ENCODE measurements around the gene NKIRAS1.
"Not testable (repeated sequence)": the region's sequence is repeated elsewhere in the genome, so short reads cannot be mapped to it uniquely, and the experiment has no call there.

NKIRAS1 gene

DNA sequence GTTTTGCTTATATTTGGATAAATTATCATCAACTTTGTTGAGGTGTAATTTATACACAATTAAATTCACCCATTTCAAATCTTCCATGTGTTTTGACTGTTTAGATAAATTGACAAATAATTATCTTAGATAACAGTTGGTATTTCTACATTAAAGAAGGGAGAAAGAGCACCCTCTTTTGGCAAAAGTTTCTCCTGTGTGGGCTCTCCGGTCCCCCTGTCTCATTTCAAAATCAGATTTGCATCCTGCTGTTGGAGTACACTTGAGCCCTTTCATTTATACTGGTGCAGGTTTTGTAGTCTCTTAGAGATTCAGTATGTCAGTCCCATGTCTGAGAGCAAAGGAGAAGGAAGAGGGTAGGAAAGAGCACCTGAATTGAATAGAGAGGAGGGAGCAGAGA is 49.4 kb downstream of the NKIRAS1 start:
- no peak for DNase-seq

DNA sequence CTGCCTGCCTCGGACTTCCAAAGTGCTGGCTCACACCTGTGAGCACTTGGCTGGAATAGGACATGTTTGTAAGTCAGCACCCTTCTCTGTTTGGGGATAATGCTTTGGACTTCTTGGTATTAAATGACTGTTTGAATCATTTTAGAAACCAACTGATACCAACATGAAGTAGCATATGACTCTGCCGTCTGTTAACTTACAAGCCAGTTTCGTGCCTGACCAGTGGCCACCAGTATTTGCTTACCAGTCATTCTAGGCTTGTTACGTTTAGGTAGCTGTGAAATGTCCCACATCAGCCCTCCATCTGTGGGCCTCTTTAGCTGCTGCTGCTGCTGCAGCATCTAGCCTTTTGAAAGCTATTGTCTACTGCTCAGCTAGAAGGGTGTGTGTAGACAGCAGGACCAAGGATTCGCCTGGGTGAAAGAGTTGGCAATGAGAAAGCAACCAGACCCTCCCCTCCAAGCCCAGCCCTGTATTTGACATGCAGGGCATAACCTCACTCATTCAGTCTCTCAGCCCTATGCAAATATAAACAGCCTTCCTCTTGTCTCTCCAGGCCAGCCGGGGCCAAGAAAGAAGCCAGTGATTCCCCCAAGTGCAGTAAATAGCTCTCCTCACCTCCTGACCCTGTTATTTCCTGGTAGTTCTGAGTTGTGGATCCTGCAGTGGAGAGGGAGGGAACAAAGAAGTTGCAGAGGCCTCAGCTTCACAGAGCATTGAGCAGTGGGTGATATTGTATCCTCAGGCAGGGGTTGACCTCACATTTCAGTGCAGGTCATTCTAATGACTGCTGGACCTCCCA is 51.0 kb downstream of the NKIRAS1 start:
- no peak for DNase-seq

GRCh38 chr3:23864931-23865330 is 51.9 kb downstream of the NKIRAS1 start:
- no peak for DNase-seq

GRCh38 chr3:23863060-23863459 is 53.7 kb downstream of the NKIRAS1 start:
- no peak for DNase-seq

GRCh38 chr3:23861689-23862088 is 55.1 kb downstream of the NKIRAS1 start:
- DNase-seq, result no peak

DNA sequence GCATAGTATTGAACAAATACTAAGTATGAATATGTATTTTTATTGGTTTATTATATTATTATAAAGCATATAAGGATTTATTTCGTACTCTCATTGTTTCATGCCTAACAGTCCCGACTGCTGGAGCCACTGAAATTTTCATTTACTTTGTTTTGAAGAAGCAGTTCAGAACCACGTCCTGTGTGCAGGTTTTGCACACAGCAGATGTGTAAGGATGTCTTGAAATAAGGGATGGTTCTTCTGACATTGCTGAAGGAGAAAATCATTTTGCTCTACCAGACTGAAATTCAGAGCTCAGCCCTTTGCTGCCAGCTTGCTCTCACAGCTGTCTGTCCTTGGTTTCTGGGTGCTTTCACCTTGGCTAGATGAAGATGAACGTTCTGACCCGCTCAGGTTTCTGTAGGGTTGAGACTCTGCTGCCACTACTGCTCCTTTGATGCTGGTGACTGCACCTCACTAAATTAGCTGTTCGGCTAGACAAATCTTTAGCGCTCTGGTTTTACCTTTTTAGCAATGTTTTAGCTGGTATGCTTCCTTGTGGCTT is 56.9 kb downstream of the NKIRAS1 start:
- DNase-seq, result no peak

DNA sequence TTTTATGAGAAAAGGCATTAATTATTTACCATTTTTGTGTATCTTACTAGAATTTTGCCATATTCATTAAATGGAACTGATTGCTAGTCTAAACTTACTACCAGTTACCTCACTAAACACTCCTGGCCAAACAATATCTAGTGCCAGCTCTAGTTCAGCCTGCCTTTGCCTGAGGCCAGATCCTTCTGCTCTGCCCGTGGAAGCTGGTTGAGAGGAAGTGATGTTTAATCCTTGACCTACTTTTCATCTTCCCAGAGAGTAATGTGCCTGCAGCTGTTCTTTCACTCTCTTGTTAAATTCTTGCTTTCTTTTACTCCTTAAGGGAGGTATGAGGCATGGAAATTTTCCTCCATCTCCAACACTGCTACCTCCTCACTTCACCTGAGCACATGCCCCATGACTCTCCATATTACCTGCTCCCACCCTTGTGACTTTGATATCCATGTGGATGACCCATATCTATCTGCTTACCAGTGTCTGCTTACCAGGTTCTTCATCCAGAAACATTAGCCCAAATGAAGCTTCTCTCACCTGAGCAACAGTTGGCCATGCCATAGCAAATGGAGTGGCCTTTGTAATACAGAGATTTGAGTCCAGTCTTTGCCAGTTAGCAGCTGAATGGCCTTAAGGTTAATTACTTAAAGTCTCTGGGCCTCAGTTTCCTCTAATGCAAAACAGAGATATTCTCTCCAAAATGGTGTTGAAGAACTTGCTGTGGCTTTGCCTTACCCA is 57.6 kb downstream of the NKIRAS1 start:
- no peak for DNase-seq

DNA sequence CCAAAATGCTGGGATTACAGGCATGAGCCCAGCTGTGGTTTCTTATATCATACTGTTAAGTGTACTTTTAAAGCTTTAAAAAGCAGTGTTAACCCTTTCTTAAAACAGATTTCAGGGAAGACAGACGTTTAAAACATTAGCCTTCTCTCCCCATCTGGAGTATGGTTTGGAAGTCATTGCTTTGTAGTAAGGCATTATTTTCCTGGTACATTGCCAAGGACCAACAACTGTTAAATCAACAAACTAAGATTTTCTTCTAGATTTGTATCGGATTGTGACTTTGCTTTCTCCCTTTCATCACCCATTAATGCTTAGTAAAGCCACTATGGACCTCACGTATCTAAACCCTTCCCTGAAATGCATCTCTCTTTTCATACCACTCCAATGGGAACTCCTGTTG is 60.5 kb downstream of the NKIRAS1 start:
- no peak for DNase-seq

DNA sequence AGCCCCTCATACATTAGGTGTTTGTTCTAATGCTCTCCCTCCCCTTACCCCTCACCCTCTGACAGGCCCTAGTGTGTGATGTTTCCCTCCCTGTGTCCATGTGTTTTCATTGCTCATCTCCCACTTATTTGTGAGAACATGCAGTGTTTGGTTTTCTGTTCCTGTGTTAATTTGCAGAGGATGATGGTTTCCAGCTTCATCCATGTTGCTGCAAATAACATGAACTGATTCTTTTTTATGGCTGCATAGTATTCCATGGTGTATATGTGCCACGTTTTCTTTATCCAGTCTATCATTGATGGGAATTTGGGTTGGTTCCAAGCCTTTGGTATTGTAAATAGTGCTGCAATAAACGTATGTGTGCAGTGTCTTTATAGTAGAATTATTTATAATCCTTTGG is 67.3 kb downstream of the NKIRAS1 start:
- not testable (repeated sequence) for DNase-seq

- no peak for DNase-seq
These were observed 71.2 kb downstream of the NKIRAS1 start for GRCh38 chr3:23845326-23846216.

DNA sequence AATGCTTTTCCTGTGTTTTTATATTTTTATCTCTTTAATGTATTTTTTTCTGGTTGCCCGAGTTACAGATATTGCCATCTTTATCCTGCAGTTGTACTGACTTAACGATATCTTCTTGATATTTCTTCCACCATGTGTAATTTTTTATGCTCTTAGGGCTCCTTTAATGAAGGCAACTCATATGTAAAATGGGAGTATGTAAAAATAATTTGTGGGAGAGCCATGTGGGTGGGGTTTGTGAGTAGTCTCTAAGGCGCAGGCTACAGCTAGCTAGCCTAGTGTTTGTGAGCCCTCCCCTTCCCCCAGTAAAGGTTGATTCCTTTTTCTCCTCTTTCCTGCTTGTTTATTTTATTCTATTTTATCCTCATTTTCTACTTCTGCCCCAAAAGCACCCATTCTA is 72.9 kb downstream of the NKIRAS1 start:
- DNase-seq, result no peak
